ENCODE measurements around the gene IRF2BPL.
"Not testable (repeated sequence)": the region's sequence is repeated elsewhere in the genome, so short reads cannot be mapped to it uniquely, and the experiment has no call there.

The IRF2BPL gene

GRCh38 chr14:77033622-77034589 is 5.4 kb upstream of the IRF2BPL start:
- peak; percentile 78 for DNase-seq

- peak; percentile 70 for DNase-seq
Observed at GRCh38 chr14:77032844-77033621, 4.5 kb upstream of the IRF2BPL start.

- DNase-seq, result no peak
Observed at GRCh38 chr14:77032491-77032843, 4.0 kb upstream of the IRF2BPL start.

GRCh38 chr14:77031759-77032490 is 3.4 kb upstream of the IRF2BPL start:
- DNase-seq, result no peak

GRCh38 chr14:77027538-77028383 is 747 bp downstream of the IRF2BPL start:
- DNase-seq, result peak; percentile 53

GRCh38 chr14:77026930-77027537 is 1.5 kb downstream of the IRF2BPL start:
- peak; percentile 54 for DNase-seq

GRCh38 chr14:77026166-77026929 is 2.2 kb downstream of the IRF2BPL start:
- no peak for DNase-seq

- no peak for DNase-seq
Observed at GRCh38 chr14:77025744-77026165, 2.8 kb downstream of the IRF2BPL start.

- DNase-seq, result peak; percentile 38
Observed at GRCh38 chr14:77024171-77024691, 4.3 kb downstream of the IRF2BPL start.

GRCh38 chr14:77023001-77023996 is 5.2 kb downstream of the IRF2BPL start:
- no peak for DNase-seq

GRCh38 chr14:77022236-77022852 is 6.2 kb downstream of the IRF2BPL start:
- DNase-seq, result no peak

GRCh38 chr14:77021424-77021823 is 7.1 kb downstream of the IRF2BPL start:
- not testable (repeated sequence) for DNase-seq

GRCh38 chr14:77018785-77019184 is 9.7 kb downstream of the IRF2BPL start:
- DNase-seq, result no peak

- no peak for DNase-seq
Observed at GRCh38 chr14:77017666-77018065, 10.8 kb downstream of the IRF2BPL start.

- no peak for DNase-seq
Observed at GRCh38 chr14:77014734-77015133, 13.8 kb downstream of the IRF2BPL start.

- DNase-seq, result no peak
Observed at GRCh38 chr14:77014004-77014604, 14.4 kb downstream of the IRF2BPL start.

- DNase-seq, result no peak
Observed at GRCh38 chr14:77012193-77012765, 16.2 kb downstream of the IRF2BPL start.

GRCh38 chr14:77011245-77011644 is 17.3 kb downstream of the IRF2BPL start:
- DNase-seq, result no peak

Data from T-helper 9 cell (primary cell).